Gastrocnemius medialis (tissue), 4 donors: ENCODE measurements around the gene PMEPA1. TPM values are rescaled to one million over a fixed set of nuclear protein-coding genes. Genes with fewer than 3 reads are reported as not detected.

Experiments used
- ATAC-seq, 2 donors: fragments of 150-250 bp; one replicate each; pipeline ENCODE4 v1.9.1; 2016
- DNase-seq, 2 donors: peaks; one replicate each; pipeline ENCODE4 v3.0.0-alpha.2; 2019
- H3K27ac ChIP-seq, 4 donors: fragments of 200-600 bp; sonication (generic); 1 replicate in 1 of 4; 2 replicates in 3 of 4; pipeline ENCODE4 v1.5.1; 2016 to 2018; ENCODE audit warnings: mild to moderate bottlenecking in 2 of 4, moderate library complexity in 1 of 4
- H3K27me3 ChIP-seq, 3 donors: fragments of 200-600 bp; sonication (generic) in 2 of 3; 1 replicate in 1 of 3; 2 replicates in 2 of 3; pipeline versions ENCODE4 v1.5.1 to v1.6.0; 2016 to 2019; ENCODE audit warnings: mild to moderate bottlenecking in 1 of 3, moderate library complexity in 1 of 3
- H3K36me3 ChIP-seq, 2 donors: fragments of 200-600 bp; sonication (generic) in 1 of 2; one replicate each; pipeline ENCODE4 v1.5.1; 2017 to 2018
- H3K4me1 ChIP-seq, 2 donors: fragments of 200-600 bp; sonication (generic) in 1 of 2; one replicate each; pipeline ENCODE4 v1.5.1; 2016 to 2017; ENCODE audit warnings: mild to moderate bottlenecking in 2 of 2
- H3K4me3 ChIP-seq, 4 donors: fragments of 200-600 bp; sonication (generic) in 3 of 4; 1 replicate in 1 of 4; 2 replicates in 3 of 4; pipeline ENCODE4 v1.5.1; 2016 to 2019; ENCODE audit warnings: mild to moderate bottlenecking in 2 of 4
- H3K9me3 ChIP-seq, 3 donors: fragments of 200-600 bp; sonication (generic) in 2 of 3; 1 replicate in 1 of 3; 2 replicates in 2 of 3; pipeline ENCODE4 v1.5.1; 2016 to 2019
- CTCF ChIP-seq, 5 experiments: fragments of 450-650 bp in 3 of 5; fragments of 200-600 bp in 2 of 5; sonication (generic) in 2 of 5; IDR thresholded peaks in 4 of 5; conservative IDR thresholded peaks in 1 of 5; 1 replicate in 4 of 5; 2 replicates in 1 of 5; pipeline ENCODE4 v1.5.1; 2016 to 2019; ENCODE audit warnings: antibody characterized with exemption in 5 of 5, mild to moderate bottlenecking in 3 of 5, moderate library complexity in 3 of 5
- POLR2A ChIP-seq, 2 donors: fragments of 450-650 bp; IDR thresholded peaks; one replicate each; pipeline ENCODE4 v1.6.1; 2017; ENCODE audit warnings: antibody characterized with exemption in 2 of 2, mild to moderate bottlenecking in 2 of 2, moderate library complexity in 2 of 2
- in situ Hi-C, 4 donors: fragments of 200-750 bp; cut with MboI; loops; one replicate each; pipeline versions ENCODE4 v1.15.0 to v1.8.0; 2017; ENCODE audit warnings: low sequenced_read_pairs in 4 of 4
- intact Hi-C: fragments of 100-400 bp; cut with DNase I; formaldehyde crosslinking; loops from one replicate; pipeline ENCODE4 v1.15.1; 2023; ENCODE audit warnings: low total_unique reads
- total RNA-seq, 4 donors: library from RNA; depleted of rRNA; stranded (reverse); fragments of >200 nt; gene quantifications; one replicate each; pipeline versions ENCODE4 v1.1.0 to v1.2.3, GENCODE V29; 2016

Gene PMEPA1
- total RNA-seq, 4 donors from 2014 or later: 1.5 to 8.1 (median 5.8) TPM

- TF ChIP-seq POLR2A (IDR thresholded peaks at IDR 0.05): no peak
- no peak for TF ChIP-seq CTCF (IDR thresholded peaks at IDR 0.05 in 4 of 5, conservative IDR thresholded peaks at IDR 0.05 in 1 of 5)
- Histone ChIP-seq H3K9me3 (no peaks in the 10 kb centered on the region), H3K27me3 (no peaks in the 10 kb centered on the region), H3K27ac (no peak overlapping the region), H3K4me1 (no peaks in the 10 kb centered on the region), H3K36me3 (no peaks in the 10 kb centered on the region), H3K4me3 (no peak overlapping the region)
- intact Hi-C loops: no loop called here
- ATAC-seq: no peak
- in situ Hi-C loops: no loop called here
- DNase-seq: no peak
These were observed 34.0 kb downstream of the PMEPA1 start for GRCh38 chr20:57675773-57676172.

- intact Hi-C loops: no loop called here
- H3K27ac ChIP-seq: no peak overlapping the region
- H3K4me3 ChIP-seq: no peak overlapping the region
- H3K4me1 ChIP-seq: no peaks in the 10 kb centered on the region
- in situ Hi-C loops: no loop called here
- ATAC-seq: no peak
- no peaks in the 10 kb centered on the region for H3K27me3 ChIP-seq
- H3K36me3 ChIP-seq: no peaks in the 10 kb centered on the region
- H3K9me3 ChIP-seq: no peaks in the 10 kb centered on the region
- DNase-seq: no peak
- TF ChIP-seq CTCF (IDR thresholded peaks at IDR 0.05 in 4 of 5, conservative IDR thresholded peaks at IDR 0.05 in 1 of 5) (no peak), POLR2A (IDR thresholded peaks at IDR 0.05) (no peak)
These were observed 36.8 kb downstream of the PMEPA1 start for GRCh38 chr20:57672953-57673575.

- no peak overlapping the region for H3K4me3 ChIP-seq
- DNase-seq (no peak), ATAC-seq (peak in 1 of 2 donors; percentile 56)
- intact Hi-C loops: no loop called here
- H3K9me3 ChIP-seq: no peaks in the 10 kb centered on the region
- TF ChIP-seq CTCF (IDR thresholded peaks at IDR 0.05 in 4 of 5, conservative IDR thresholded peaks at IDR 0.05 in 1 of 5) (no peak), POLR2A (IDR thresholded peaks at IDR 0.05) (no peak)
- no peaks in the 10 kb centered on the region for H3K36me3 ChIP-seq
- in situ Hi-C loops: no loop called here
- H3K27me3 ChIP-seq: no peaks in the 10 kb centered on the region
- no peaks in the 10 kb centered on the region for H3K4me1 ChIP-seq
- H3K27ac ChIP-seq: no peak overlapping the region
These were observed 37.7 kb downstream of the PMEPA1 start for GRCh38 chr20:57672164-57672563.

- H3K4me3 ChIP-seq: no peak overlapping the region
- no peak overlapping the region for H3K27ac ChIP-seq
- DNase-seq: no peak
- ATAC-seq: no peak
- no peaks in the 10 kb centered on the region for H3K4me1 ChIP-seq
- H3K9me3 ChIP-seq: no peaks in the 10 kb centered on the region
- H3K27me3 ChIP-seq: no peaks in the 10 kb centered on the region
- intact Hi-C loops (no loop called here), in situ Hi-C loops (no loop called here)
- TF ChIP-seq POLR2A (IDR thresholded peaks at IDR 0.05): no peak
- TF ChIP-seq CTCF (IDR thresholded peaks at IDR 0.05 in 4 of 5, conservative IDR thresholded peaks at IDR 0.05 in 1 of 5): no peak
- no peaks in the 10 kb centered on the region for H3K36me3 ChIP-seq
These were observed 38.2 kb downstream of the PMEPA1 start for GRCh38 chr20:57671662-57672061.

GRCh38 chr20:57671072-57671391 is 38.8 kb downstream of the PMEPA1 start:
- intact Hi-C loops (no loop called here), in situ Hi-C loops (no loop called here)
- no peaks in the 10 kb centered on the region for H3K27me3 ChIP-seq
- H3K36me3 ChIP-seq: no peaks in the 10 kb centered on the region
- ATAC-seq (no peak), DNase-seq (no peak)
- H3K27ac ChIP-seq: no peak overlapping the region
- no peak overlapping the region for H3K4me3 ChIP-seq
- no peaks in the 10 kb centered on the region for H3K9me3 ChIP-seq
- H3K4me1 ChIP-seq: no peaks in the 10 kb centered on the region
- TF ChIP-seq POLR2A (IDR thresholded peaks at IDR 0.05) (no peak), CTCF (IDR thresholded peaks at IDR 0.05 in 4 of 5, conservative IDR thresholded peaks at IDR 0.05 in 1 of 5) (no peak)
